KMS-11 (cell line): ENCODE results near the gene FRMD8.

Experiments
- H2AFZ ChIP-seq: fragments of 200-600 bp; sonication (generic); 2 replicates; pipeline ENCODE4 v1.6.1; 2016; ENCODE audit warnings: antibody characterized with exemption, mixed run types, low read depth
- H3K27ac ChIP-seq: fragments of 200-600 bp; sonication (generic); 2 replicates; pipeline ENCODE4 v1.6.1; 2016; ENCODE audit warnings: mild to moderate bottlenecking, mixed run types
- H3K27me3 ChIP-seq: fragments of 200-600 bp; sonication (generic); 2 replicates; pipeline ENCODE4 v1.6.1; 2017; ENCODE audit warnings: mild to moderate bottlenecking, low read depth, mixed run types, moderate library complexity; ENCODE audit not compliant: insufficient read depth
- H3K36me3 ChIP-seq: fragments of 200-600 bp; sonication (generic); 2 replicates; pipeline ENCODE4 v1.6.1; 2017; ENCODE audit warnings: mild to moderate bottlenecking, mixed run types; ENCODE audit not compliant: insufficient read depth
- H3K4me1 ChIP-seq: fragments of 200-600 bp; sonication (generic); 2 replicates; pipeline ENCODE4 v1.6.1; 2016; ENCODE audit warnings: mild to moderate bottlenecking, low read depth, mixed run types; ENCODE audit not compliant: poor library complexity, severe bottlenecking
- H3K4me2 ChIP-seq: fragments of 200-600 bp; sonication (generic); 2 replicates; pipeline ENCODE4 v1.7.0; 2016; ENCODE audit warnings: mild to moderate bottlenecking, mixed run types
- H3K4me3 ChIP-seq: fragments of 200-600 bp; sonication (generic); IDR thresholded peaks from 2 replicates; pipeline ENCODE4 v1.6.1; 2017; ENCODE audit warnings: low read depth, low read length, mixed read lengths; ENCODE audit not compliant: insufficient read depth
- H3K79me2 ChIP-seq: fragments of 200-600 bp; sonication (generic); 2 replicates; pipeline ENCODE4 v1.6.1; 2016; ENCODE audit warnings: low read depth, mixed run types; ENCODE audit not compliant: insufficient read depth
- H3K9ac ChIP-seq: fragments of 200-600 bp; sonication (generic); 2 replicates; pipeline ENCODE4 v1.6.1; 2016; ENCODE audit warnings: mild to moderate bottlenecking, mixed run types
- H4K20me1 ChIP-seq: fragments of 200-600 bp; sonication (generic); 2 replicates; pipeline ENCODE4 v1.6.1; 2016; ENCODE audit warnings: mild to moderate bottlenecking, mixed run types; ENCODE audit not compliant: insufficient read depth
- CTCF ChIP-seq: fragments of 200-600 bp; sonication (generic); conservative IDR thresholded peaks from 2 replicates; pipeline ENCODE4 v1.6.1; 2017; ENCODE audit warnings: low read depth, mild to moderate bottlenecking, antibody characterized with exemption, low read length, moderate library complexity, mixed read lengths

Gene FRMD8

GRCh38 chr11:65445101-65445603 lies 58.7 kb downstream of the FRMD8 start:
- no peak overlapping the region for H3K9ac ChIP-seq
- no peak overlapping the region for H2AFZ ChIP-seq
- H3K4me2 ChIP-seq: no peak overlapping the region
- H3K4me1 ChIP-seq: peaks cover 67% of the 10 kb centered on the region
- H4K20me1 ChIP-seq: no peaks in the 10 kb centered on the region
- H3K79me2 ChIP-seq: no peaks in the 10 kb centered on the region
- TF ChIP-seq CTCF: no peak
- no peak overlapping the region for H3K4me3 ChIP-seq
- no peak overlapping the region; the same call in 1 of the 2 replicates for H3K27ac ChIP-seq
- H3K27me3 ChIP-seq: no peaks in the 10 kb centered on the region
- no peaks in the 10 kb centered on the region for H3K36me3 ChIP-seq

GRCh38 chr11:65445604-65446445 lies 59.4 kb downstream of the FRMD8 start:
- no peak overlapping the region for H3K4me2 ChIP-seq
- H3K9ac ChIP-seq: no peak overlapping the region
- H3K4me3 ChIP-seq: no peak overlapping the region
- H3K4me1 ChIP-seq: peaks cover 60% of the 10 kb centered on the region
- TF ChIP-seq CTCF: no peak
- no peaks in the 10 kb centered on the region for H3K79me2 ChIP-seq
- no peaks in the 10 kb centered on the region for H3K27me3 ChIP-seq
- no peaks in the 10 kb centered on the region for H4K20me1 ChIP-seq
- H2AFZ ChIP-seq: no peak overlapping the region
- H3K27ac ChIP-seq: peak overlapping the region; percentile 18; the same call in 1 of the 2 replicates
- no peaks in the 10 kb centered on the region for H3K36me3 ChIP-seq

- H3K9ac ChIP-seq: no peak overlapping the region
- TF ChIP-seq CTCF: no peak
- H3K27ac ChIP-seq: peak overlapping the region; percentile 18; the same call in 1 of the 2 replicates
- H4K20me1 ChIP-seq: no peaks in the 10 kb centered on the region
- H2AFZ ChIP-seq: no peak overlapping the region
- H3K36me3 ChIP-seq: no peaks in the 10 kb centered on the region
- no peak overlapping the region for H3K4me3 ChIP-seq
- no peak overlapping the region for H3K4me2 ChIP-seq
- no peaks in the 10 kb centered on the region for H3K79me2 ChIP-seq
- H3K27me3 ChIP-seq: no peaks in the 10 kb centered on the region
- H3K4me1 ChIP-seq: peaks cover 52% of the 10 kb centered on the region
Observed at GRCh38 chr11:65446446-65447277, 60.2 kb downstream of the FRMD8 start.

- Histone ChIP-seq H2AFZ (no peak overlapping the region), H3K4me2 (peak overlapping the region; percentile 17; the same call in 1 of the 2 replicates), H3K79me2 (no peaks in the 10 kb centered on the region), H4K20me1 (no peaks in the 10 kb centered on the region), H3K4me1 (peaks cover 38% of the 10 kb centered on the region), H3K27ac (peak overlapping the region; percentile 20; the same call in 1 of the 2 replicates), H3K4me3 (no peak overlapping the region), H3K9ac (no peak overlapping the region), H3K27me3 (no peaks in the 10 kb centered on the region), H3K36me3 (no peaks in the 10 kb centered on the region)
- no peak for TF ChIP-seq CTCF
Observed at GRCh38 chr11:65448074-65448417, 61.6 kb downstream of the FRMD8 start.
